Dedifferentiated amniotic fluid mesenchymal stem cell (primary cell): ENCODE measurements around the gene PSKH1.

Experiments used
- DNase-seq: peaks from one replicate; pipeline ENCODE4 v3.0.0-alpha.2; 2016; ENCODE audit errors: extremely low spot score

The PSKH1 gene

GRCh38 chr16:67865318-67865717 is 27.7 kb upstream of the PSKH1 start:
- no peak for DNase-seq

GRCh38 chr16:67868290-67868689 is 24.8 kb upstream of the PSKH1 start:
- no peak for DNase-seq

- DNase-seq, result no peak
These were observed 23.4 kb upstream of the PSKH1 start for GRCh38 chr16:67869653-67870052.

- no peak for DNase-seq
These were observed 21.8 kb upstream of the PSKH1 start for GRCh38 chr16:67871256-67871655.

GRCh38 chr16:67872131-67872630 is 20.9 kb upstream of the PSKH1 start:
- no peak for DNase-seq

- peak; percentile 69 for DNase-seq
These were observed 20.2 kb upstream of the PSKH1 start, which contains the start of gene EDC4 for GRCh38 chr16:67872631-67873434. EDC4 (plus strand) TSS chr16:67873052; CDS start chr16:67873262, 210 bp downstream.

GRCh38 chr16:67873435-67874370 is 19.4 kb upstream of the PSKH1 start:
- DNase-seq, result peak; percentile 14

- DNase-seq, result peak; percentile 12
These were observed 18.7 kb upstream of the PSKH1 start for GRCh38 chr16:67874372-67874771.

- no peak for DNase-seq
These were observed 16.0 kb upstream of the PSKH1 start for GRCh38 chr16:67877064-67877463.

- DNase-seq, result no peak
These were observed 14.8 kb upstream of the PSKH1 start for GRCh38 chr16:67878232-67878631.

GRCh38 chr16:67878846-67879245 is 14.2 kb upstream of the PSKH1 start:
- no peak for DNase-seq

GRCh38 chr16:67879462-67879861 is 13.6 kb upstream of the PSKH1 start:
- no peak for DNase-seq

GRCh38 chr16:67879936-67880335 is 13.1 kb upstream of the PSKH1 start:
- no peak for DNase-seq

- no peak for DNase-seq
These were observed 12.5 kb upstream of the PSKH1 start for GRCh38 chr16:67880584-67880983.

GRCh38 chr16:67881621-67882161 is 11.4 kb upstream of the PSKH1 start:
- DNase-seq, result no peak

- DNase-seq, result no peak
These were observed 10.5 kb upstream of the PSKH1 start for GRCh38 chr16:67882374-67883145.

- no peak for DNase-seq
These were observed 9.7 kb upstream of the PSKH1 start for GRCh38 chr16:67883146-67883871.

GRCh38 chr16:67883872-67884261 is 9.2 kb upstream of the PSKH1 start:
- no peak for DNase-seq

- peak; percentile 47 for DNase-seq
These were observed 8.4 kb upstream of the PSKH1 start, which contains the start of gene NRN1L for GRCh38 chr16:67884684-67885083. NRN1L (plus strand) TSS chr16:67884885; CDS start chr16:67884904, 19 bp downstream.

- DNase-seq, result no peak
These were observed 7.5 kb upstream of the PSKH1 start for GRCh38 chr16:67885545-67885944.

- no peak for DNase-seq
These were observed 7.1 kb upstream of the PSKH1 start for GRCh38 chr16:67885976-67886375.
